Posterior vena cava (tissue), 2 donors: ENCODE measurements around the gene SPIRE2. TPM values are rescaled to one million over a fixed set of nuclear protein-coding genes. Genes with fewer than 3 reads are reported as not detected.
"Not testable (repeated sequence)": the region's sequence is repeated elsewhere in the genome, so short reads cannot be mapped to it uniquely, and the experiment has no call there.

ENCODE experiments used
- DNase-seq: peaks from one replicate; pipeline ENCODE4 v3.0.0-alpha.2; 2020; ENCODE audit warnings: low spot score
- intact Hi-C, 2 donors: fragments of 100-400 bp; cut with DNase I; formaldehyde crosslinking; loops; one replicate each; pipeline versions ENCODE4 v1.14.1 to v1.14.2; 2022 to 2023
- total RNA-seq, 2 donors: library from RNA; stranded (reverse); fragmentation: NEBNext Ultra II Directional; extraction: Animal tissue kit (Norgen Biotek cat#: 25700); gene quantifications; one replicate each; pipeline ENCODE4 v1.2.1, GENCODE V29; 2021
- donor health status: DM: yes; HTN: yes; CAD: no.
- donor health status: DM: yes; HTN: yes; CAD: no.

SPIRE2 gene
- total RNA-seq, 2 donors from 2014 or later: 0.33 to 1.0 TPM

GRCh38 chr16:89855301-89855945, 27.1 kb downstream of the SPIRE2 start:
- intact Hi-C loops: no loop called here
- no peak for DNase-seq

GRCh38 chr16:89855986-89856385, 27.7 kb downstream of the SPIRE2 start:
- no peak for DNase-seq
- intact Hi-C loops: no loop called here

GRCh38 chr16:89858973-89859614, 30.8 kb downstream of the SPIRE2 start:
- intact Hi-C loops: no loop called here
- DNase-seq: no peak

- intact Hi-C loops: no loop called here
- DNase-seq: no peak
Measured at GRCh38 chr16:89859615-89860007, 31.3 kb downstream of the SPIRE2 start.

- intact Hi-C loops: no loop called here
- peak; percentile 88 for DNase-seq
Measured at GRCh38 chr16:89860747-89861304, 32.6 kb downstream of the SPIRE2 start.

GRCh38 chr16:89861648-89862047, 33.4 kb downstream of the SPIRE2 start:
- intact Hi-C loops: no loop called here
- no peak for DNase-seq

- intact Hi-C loops: no loop called here
- DNase-seq: no peak
Measured at GRCh38 chr16:89862732-89863131, 34.5 kb downstream of the SPIRE2 start.

- DNase-seq: no peak
- intact Hi-C loops: no loop called here
Measured at GRCh38 chr16:89863741-89864526, 35.7 kb downstream of the SPIRE2 start.

- intact Hi-C loops: no loop called here
Measured at GRCh38 chr16:89864527-89864820, 36.2 kb downstream of the SPIRE2 start.

GRCh38 chr16:89867918-89868317, 39.6 kb downstream of the SPIRE2 start:
- no peak for DNase-seq
- intact Hi-C loops: no loop called here

More at GRCh38 chr16:89864527-89864820, 36.2 kb downstream of the SPIRE2 start:
- DNase-seq: no peak

- intact Hi-C loops: no loop called here
Measured at GRCh38 chr16:89869911-89870310, 41.6 kb downstream of the SPIRE2 start.

GRCh38 chr16:89870440-89870839, 42.2 kb downstream of the SPIRE2 start:
- intact Hi-C loops: no loop called here
- no peak for DNase-seq

More at GRCh38 chr16:89869911-89870310, 41.6 kb downstream of the SPIRE2 start:
- DNase-seq: no peak

- intact Hi-C loops: no loop called here
- DNase-seq: no peak
Measured at GRCh38 chr16:89871895-89872294, 43.6 kb downstream of the SPIRE2 start.

GRCh38 chr16:89873109-89873971, 45.1 kb downstream of the SPIRE2 start, which contains the start of gene TCF25:
Gene TCF25, plus strand, starts transcription at chr16:89873592. Its CDS starts 76 bp downstream, at chr16:89873668.
- intact Hi-C loops: no loop called here
- DNase-seq: peak; percentile 96

GRCh38 chr16:89873972-89874689, 45.9 kb downstream of the SPIRE2 start:
- intact Hi-C loops: no loop called here
- peak; percentile 99 for DNase-seq

GRCh38 chr16:89879123-89879522, 50.8 kb downstream of the SPIRE2 start:
- intact Hi-C loops, DNase-seq: not testable (repeated sequence)

- DNase-seq: no peak
- intact Hi-C loops: no loop called here
Measured at GRCh38 chr16:89880477-89881367, 52.4 kb downstream of the SPIRE2 start.

GRCh38 chr16:89881368-89881730, 53.1 kb downstream of the SPIRE2 start:
- no peak for DNase-seq
- intact Hi-C loops: no loop called here
